ENCODE data around the gene ABCA4. TPM values are rescaled to one million over a fixed set of nuclear protein-coding genes. Genes with fewer than 3 reads are reported as not detected.

ABCA4 gene
- total RNA-seq, 1 donor from 2014 or later: 1.2 TPM

DNA sequence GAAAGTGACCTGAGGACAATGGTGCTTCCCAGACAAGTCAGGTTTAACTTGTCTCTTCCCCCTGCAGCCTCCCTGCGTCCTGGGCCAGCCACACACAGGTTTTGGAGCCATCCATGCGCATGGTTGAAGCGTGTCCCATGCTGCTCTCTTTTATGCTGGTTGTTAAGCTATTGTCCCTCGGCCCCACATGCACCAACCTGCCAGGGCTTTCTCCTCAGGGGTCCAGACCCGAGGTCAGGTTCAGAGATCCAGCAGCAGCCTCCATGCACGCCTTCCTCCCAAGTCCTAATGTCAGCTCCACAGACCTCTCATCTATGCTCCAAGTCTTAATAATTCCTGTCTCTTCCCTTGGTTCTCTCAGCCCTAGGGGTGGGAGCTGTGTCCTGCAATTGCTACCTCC, 1.6 kb downstream of the ABCA4 start:
- H3K4me1 ChIP-seq: peaks cover 47% of the 10 kb centered on the region
- peak overlapping the region; percentile 52 for H3K27ac Mint-ChIP-seq
- H3K4me3 Mint-ChIP-seq: peak overlapping the region; percentile 35
- no peak overlapping the region for H2AFZ ChIP-seq (replicated peaks)
- no peak overlapping the region for H3K4me3 ChIP-seq
- peaks cover 14% of the 10 kb centered on the region for H3F3A ChIP-seq (ENCODE audit: low read depth)
- no peaks in the 10 kb centered on the region for H3K36me3 ChIP-seq
- peaks cover 9% of the 10 kb centered on the region for H3K9me3 Mint-ChIP-seq
- H3K27me3 ChIP-seq: peaks cover 9% of the 10 kb centered on the region
- peaks cover 16% of the 10 kb centered on the region for H3K27me3 Mint-ChIP-seq (ENCODE audit: insufficient read depth, low read depth)
- peak; percentile 6 for TF ChIP-seq CTCF (IDR thresholded peaks at IDR 0.05)
- no peak for TF ChIP-seq EZH2 (IDR thresholded peaks at IDR 0.05)
- H3K36me3 Mint-ChIP-seq: no peaks in the 10 kb centered on the region
- no peak overlapping the region for H3K27ac ChIP-seq
- peaks cover 69% of the 10 kb centered on the region for H3K4me1 Mint-ChIP-seq
- no peak for DNase-seq (ENCODE audit: low spot score)
- H4K20me1 ChIP-seq (ENCODE audit: low read depth): no peaks in the 10 kb centered on the region
- no peaks in the 10 kb centered on the region for H3K9me3 ChIP-seq (ENCODE audit: low read depth)
- no peaks in the 10 kb centered on the region for H3K79me2 ChIP-seq (ENCODE audit: low read depth)
- no peak overlapping the region for H3K9ac ChIP-seq
- peak overlapping the region; percentile 54 for H3K4me2 ChIP-seq

DNA sequence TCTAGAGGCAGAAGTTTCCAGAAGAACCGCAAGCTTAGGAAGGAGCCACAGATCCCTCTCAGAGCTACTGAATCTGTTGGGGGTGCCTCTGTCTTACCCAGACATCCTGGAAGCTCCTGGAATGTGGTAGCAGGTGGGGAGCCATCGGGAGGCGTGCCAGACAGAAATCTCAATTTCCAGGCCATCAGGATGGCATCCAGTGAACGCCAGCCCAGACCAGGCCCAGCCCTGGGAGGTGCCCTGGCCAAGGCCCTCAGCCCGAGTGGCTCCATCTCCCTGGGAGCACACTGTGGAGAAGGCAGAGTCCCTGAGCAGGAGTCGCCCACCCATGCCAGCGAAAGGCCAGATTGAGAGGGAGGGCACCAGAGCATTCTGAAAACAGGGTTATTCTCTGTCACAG, 2.5 kb downstream of the ABCA4 start:
- Mint-ChIP-seq H3K36me3 (no peaks in the 10 kb centered on the region), H3K4me1 (peaks cover 75% of the 10 kb centered on the region), H3K27me3 (ENCODE audit: insufficient read depth, low read depth) (peaks cover 16% of the 10 kb centered on the region), H3K4me3 (no peak overlapping the region), H3K9me3 (peaks cover 9% of the 10 kb centered on the region), H3K27ac (peak overlapping the region; percentile 44)
- Histone ChIP-seq H3K9ac (no peak overlapping the region), H3F3A (ENCODE audit: low read depth) (peaks cover 14% of the 10 kb centered on the region), H3K79me2 (ENCODE audit: low read depth) (no peaks in the 10 kb centered on the region), H3K4me3 (no peak overlapping the region), H3K4me1 (peaks cover 55% of the 10 kb centered on the region), H3K27me3 (peaks cover 13% of the 10 kb centered on the region), H3K36me3 (no peaks in the 10 kb centered on the region), H3K9me3 (ENCODE audit: low read depth) (no peaks in the 10 kb centered on the region), H3K4me2 (no peak overlapping the region), H2AFZ (replicated peaks) (no peak overlapping the region), H4K20me1 (ENCODE audit: low read depth) (no peaks in the 10 kb centered on the region), H3K27ac (no peak overlapping the region)
- TF ChIP-seq EZH2 (IDR thresholded peaks at IDR 0.05) (no peak), CTCF (IDR thresholded peaks at IDR 0.05) (no peak), EZH2phosphoT487 (IDR thresholded peaks at IDR 0.05) (no peak)
- no peak for DNase-seq (ENCODE audit: low spot score)

- Histone ChIP-seq H3K79me2 (ENCODE audit: low read depth) (no peaks in the 10 kb centered on the region), H3K9me3 (ENCODE audit: low read depth) (no peaks in the 10 kb centered on the region), H3K4me3 (no peak overlapping the region), H4K20me1 (ENCODE audit: low read depth) (no peaks in the 10 kb centered on the region), H3K36me3 (no peaks in the 10 kb centered on the region), H3K4me1 (peaks cover 60% of the 10 kb centered on the region), H3K9ac (no peak overlapping the region), H3K27ac (no peak overlapping the region), H3K4me2 (no peak overlapping the region), H3F3A (ENCODE audit: low read depth) (peaks cover 14% of the 10 kb centered on the region), H2AFZ (replicated peaks) (no peak overlapping the region), H3K27me3 (peaks cover 17% of the 10 kb centered on the region)
- Mint-ChIP-seq H3K4me3 (no peak overlapping the region), H3K4me1 (peaks cover 80% of the 10 kb centered on the region), H3K27me3 (ENCODE audit: insufficient read depth, low read depth) (peaks cover 16% of the 10 kb centered on the region), H3K27ac (peak overlapping the region; percentile 44), H3K9me3 (peaks cover 9% of the 10 kb centered on the region), H3K36me3 (no peaks in the 10 kb centered on the region)
- no peak for TF ChIP-seq EZH2 (IDR thresholded peaks at IDR 0.05)
- no peak for TF ChIP-seq EZH2phosphoT487 (IDR thresholded peaks at IDR 0.05)
- TF ChIP-seq CTCF (IDR thresholded peaks at IDR 0.05): no peak
- no peak for DNase-seq (ENCODE audit: low spot score)
These were observed 2.9 kb downstream of the ABCA4 start for GRCh38 chr1:94118013-94118412.

Data from neural progenitor cell (in vitro differentiated cells).